ENCODE measurements around the gene SRPK1. TPM values are rescaled to one million over a fixed set of nuclear protein-coding genes. Genes with fewer than 3 reads are reported as not detected.

SRPK1 gene
- total and polyA plus RNA-seq, 2 of the 8 experiments (the other 6 are each of a cell fraction or from before 2014, with no cell fraction given): 25.7 to 116 TPM

GRCh38 chr6:35936681-35937359, 15.9 kb upstream of the SRPK1 start:
- no peak overlapping the region for H2BK120ac ChIP-seq (replicated peaks; ENCODE audit: low read depth, low read length)
- TF ChIP-seq KDM4A (IDR thresholded peaks at IDR 0.05; ENCODE audit: low read depth, low read length, severe bottlenecking) (no peak), EGR1 (IDR thresholded peaks at IDR 0.05; ENCODE audit: borderline replicate concordance, low read depth, low read length) (no peak), CREB1 (IDR thresholded peaks at IDR 0.05) (no peak)
- H3K14ac ChIP-seq (ENCODE audit: insufficient read length): no peak overlapping the region
- 92% methylated on average over 1 of the region's 1 CpG; no CpG with 5 or more reads in 1 of the 2 experiments for WGBS, 2 experiments (ENCODE audit: extremely low coverage in 1 of 2, insufficient coverage in 1 of 2, insufficient read length in 1 of 2, insufficient replicate concordance in 2 of 2, low coverage in 1 of 2, low lambda C conversion rate in 2 of 2, missing lambda C conversion rate in 1 of 2)
- H2BK15ac ChIP-seq (ENCODE audit: low read length): no peak overlapping the region
- no peak overlapping the region for H3K27ac ChIP-seq (ENCODE audit: low read depth, low read length)
- H4K8ac ChIP-seq (ENCODE audit: extremely low read depth, insufficient read depth, low read length): no peak overlapping the region
- H4K91ac ChIP-seq (replicated peaks; ENCODE audit: insufficient read length, low read length): no peak overlapping the region
- FAIRE-seq: no peak
- no peak overlapping the region for H2BK5ac ChIP-seq (ENCODE audit: low read depth, low read length)
- no peak overlapping the region for H2AFZ ChIP-seq (ENCODE audit: low read length)
- H2BK20ac ChIP-seq (ENCODE audit: low read length): no peak overlapping the region
- no peak overlapping the region for H2AK5ac ChIP-seq (ENCODE audit: low read depth, low read length)
- H3K23ac ChIP-seq (ENCODE audit: insufficient read length): no peak overlapping the region
- no peaks in the 10 kb centered on the region for H3K79me1 ChIP-seq (ENCODE audit: low read depth, low read length)
- H3K9ac ChIP-seq (replicated peaks in 1 of 4; ENCODE audit: extremely low read depth in 1 of 4, low read depth in 3 of 4, low read length in 3 of 4): no peak overlapping the region
- no peaks in the 10 kb centered on the region for H4K20me1 ChIP-seq (replicated peaks in 1 of 2; ENCODE audit: control insufficient read depth in 1 of 2, insufficient read depth in 2 of 2, low read length in 2 of 2)
- no peaks in the 10 kb centered on the region for H3K23me2 ChIP-seq (ENCODE audit: low read depth, low read length)
- ChIA-PET POLR2A (ENCODE audit: partially characterized antibody) (no interaction called here), CTCF (ENCODE audit: partially characterized antibody) (interaction anchor here (0.8 kb wide), 1 partner anchor 11 kb away, joined by 3 read pairs; no protein-coding TSS in a partner anchor)
- no peak for DNase-seq (ENCODE audit: low read depth in 1 of 2, low spot score in 2 of 2)
- no peak overlapping the region for H2BK12ac ChIP-seq (ENCODE audit: low read depth, low read length)
- H3K56ac ChIP-seq (replicated peaks; ENCODE audit: insufficient read length, low read depth, low read length): no peak overlapping the region
- no peaks in the 10 kb centered on the region for H3K36me3 ChIP-seq (ENCODE audit: control insufficient read depth in 2 of 4, insufficient read depth in 4 of 4, low read length in 3 of 4)
- no peak overlapping the region for H4K5ac ChIP-seq (ENCODE audit: insufficient read length, low read depth, low read length)
- H3K4me2 ChIP-seq (ENCODE audit: insufficient read depth in 1 of 2, low read depth in 2 of 2, low read length in 2 of 2): no peak overlapping the region
- H3K27me3 ChIP-seq (replicated peaks in 1 of 4; ENCODE audit: control insufficient read depth in 3 of 4, extremely low read depth in 1 of 4, insufficient read depth in 3 of 4, low read length in 3 of 4): peaks cover 0 to 3% (median 0%) of the 10 kb centered on the region in 4 experiments; a peak in 1 of 7 replicates
- H3K79me2 ChIP-seq (ENCODE audit: control insufficient read depth in 1 of 2, insufficient read depth in 2 of 2, low read length in 2 of 2): no peaks in the 10 kb centered on the region
- H3K4ac ChIP-seq (replicated peaks; ENCODE audit: insufficient read length, low read depth, low read length): no peak overlapping the region
- no peak overlapping the region for H3K4me3 ChIP-seq (ENCODE audit: extremely low read depth in 1 of 4, insufficient read depth in 2 of 4, low read depth in 3 of 4, low read length in 4 of 4)
- H3K4me1 ChIP-seq (replicated peaks in 1 of 4; ENCODE audit: control insufficient read depth in 3 of 4, insufficient read depth in 4 of 4, low read length in 3 of 4): no peaks in the 10 kb centered on the region
- H3K18ac ChIP-seq (ENCODE audit: extremely low read depth, low read length): no peak overlapping the region
- no peaks in the 10 kb centered on the region; a peak in 1 of 4 replicates for H3K9me3 ChIP-seq (ENCODE audit: insufficient read depth in 2 of 2, low read depth in 1 of 2, low read length in 1 of 2)
